22Rv1 (cell line): ENCODE data around the gene ZNF365.

ENCODE experiments used
- H3K27ac ChIP-seq: fragments of 450-650 bp; 2 replicates; pipeline ENCODE4 v1.5.1; 2017
- CTCF ChIP-seq: fragments of 450-650 bp; IDR thresholded peaks from 2 replicates; pipeline ENCODE4 v1.5.1; 2017; ENCODE audit warnings: mild to moderate bottlenecking
- ZFX ChIP-seq: fragments of 450-650 bp; IDR thresholded peaks from 2 replicates; pipeline ENCODE4 v1.6.1; 2017; ENCODE audit warnings: antibody characterized with exemption, borderline replicate concordance

ZNF365 gene

GRCh38 chr10:62433901-62434300 is 59.7 kb downstream of the ZNF365 start:
- H3K27ac ChIP-seq, result no peak overlapping the region
- TF ChIP-seq ZFX (no peak), CTCF (no peak)

- TF ChIP-seq ZFX, result no peak
- TF ChIP-seq CTCF, result peak; percentile 86
Measured at GRCh38 chr10:62437696-62438095, 63.5 kb downstream of the ZNF365 start.

DNA sequence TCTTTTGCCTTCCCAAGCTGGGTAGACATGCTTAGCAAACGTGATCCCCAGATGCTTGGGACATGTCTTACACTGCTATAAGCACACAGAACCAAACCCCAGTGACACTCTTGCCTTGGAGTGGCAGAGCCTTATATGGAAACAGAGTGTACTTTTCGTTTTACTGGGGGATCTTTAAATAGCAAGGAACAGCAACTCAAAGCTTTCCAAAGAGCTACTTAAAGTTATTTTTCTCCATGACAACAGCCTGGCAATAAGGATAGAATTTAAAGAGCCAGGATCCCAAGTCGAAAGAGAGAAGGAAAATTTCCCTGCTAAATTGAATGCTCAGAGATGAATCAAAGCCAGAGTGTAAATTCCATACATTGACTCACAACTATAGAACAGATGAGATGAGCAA is 67.8 kb downstream of the ZNF365 start:
- no peak overlapping the region for H3K27ac ChIP-seq
- no peak for TF ChIP-seq CTCF

More at GRCh38 chr10:62437696-62438095, 63.5 kb downstream of the ZNF365 start:
- no peak overlapping the region for H3K27ac ChIP-seq

DNA sequence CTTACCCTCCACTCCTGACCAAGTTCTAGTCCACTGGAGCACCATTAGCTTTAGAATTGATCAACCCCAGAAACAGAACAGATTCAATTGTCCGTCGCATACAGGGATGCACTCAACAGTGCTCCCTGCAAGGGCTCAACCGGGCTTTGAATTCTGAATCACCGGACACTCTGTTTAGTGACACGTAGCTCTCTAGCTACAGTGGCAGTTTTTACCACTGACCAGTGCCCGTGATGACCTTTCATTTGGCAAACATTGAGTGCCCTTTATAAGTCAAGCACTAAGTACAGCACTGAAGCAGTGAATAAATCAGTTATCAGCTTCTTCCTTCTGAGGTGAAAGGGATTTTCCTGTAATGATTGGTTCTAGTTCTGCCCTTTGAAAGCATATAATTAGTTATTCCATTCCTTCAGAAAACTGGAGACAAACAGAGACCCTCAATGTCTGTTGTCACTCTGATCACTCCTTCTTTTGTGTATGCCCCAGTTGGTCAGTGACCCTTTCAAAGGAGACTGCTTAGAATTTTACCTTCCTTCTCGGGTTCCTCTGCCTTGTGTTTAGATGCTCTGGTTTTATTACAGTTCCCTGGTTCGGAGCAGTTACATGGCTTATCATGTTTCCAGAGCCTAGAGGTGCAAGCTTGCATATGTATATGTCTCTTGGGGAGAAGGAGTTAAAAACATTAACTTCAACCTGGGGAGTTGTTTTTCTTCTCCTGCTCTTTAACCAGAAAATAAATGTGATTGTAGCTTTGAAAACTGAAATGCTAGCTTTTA is 68.9 kb downstream of the ZNF365 start:
- H3K27ac ChIP-seq, result no peak overlapping the region

GRCh38 chr10:62443866-62444265 is 69.7 kb downstream of the ZNF365 start:
- no peak overlapping the region for H3K27ac ChIP-seq
- TF ChIP-seq ZFX (no peak), CTCF (no peak)

More for the DNA sequence above, 68.9 kb downstream of the ZNF365 start:
- no peak for TF ChIP-seq CTCF
- no peak for TF ChIP-seq ZFX

DNA sequence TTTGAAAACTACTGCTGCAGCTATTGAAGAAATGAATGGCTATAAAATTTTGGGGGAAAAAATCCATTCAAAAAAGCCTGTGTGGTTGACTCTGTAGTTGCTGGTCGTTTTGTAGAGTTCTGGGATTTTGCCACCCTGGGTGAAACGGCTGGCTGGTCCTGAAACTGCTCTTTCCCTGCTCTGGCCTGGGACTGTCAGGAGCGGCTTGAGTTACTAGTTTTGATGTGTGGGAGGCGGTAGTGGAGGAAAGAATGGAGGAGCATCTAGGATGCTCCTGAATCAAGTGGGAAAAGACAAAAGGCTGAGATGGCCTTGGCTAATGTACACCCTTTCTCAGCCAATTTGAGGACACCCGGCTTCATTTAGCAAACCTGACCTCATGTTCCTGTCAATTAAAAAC is 72.5 kb downstream of the ZNF365 start:
- TF ChIP-seq CTCF, result no peak
- TF ChIP-seq ZFX, result no peak
- H3K27ac ChIP-seq, result no peak overlapping the region

- TF ChIP-seq ZFX, result no peak
- no peak for TF ChIP-seq CTCF
- no peak overlapping the region for H3K27ac ChIP-seq
Measured at GRCh38 chr10:62450912-62451610, 76.9 kb downstream of the ZNF365 start.
